Duodenal mucosa (tissue), 2 donors: ENCODE results near the gene CDR2.

Source experiments
- H3K27ac ChIP-seq: one replicate; pipeline ENCODE4 v1.7.0; 2013; ENCODE audit warnings: low read depth, low read length
- H3K27me3 ChIP-seq, 2 donors: one replicate each; pipeline ENCODE4 v1.7.0; 2013; ENCODE audit warnings: low read length in 2 of 2, control low read depth in 1 of 2; ENCODE audit not compliant: insufficient read depth in 2 of 2, control insufficient read depth in 1 of 2
- H3K36me3 ChIP-seq, 2 donors: one replicate each; pipeline ENCODE4 v1.7.0; 2013; ENCODE audit warnings: low read length in 2 of 2, control low read depth in 1 of 2; ENCODE audit not compliant: insufficient read depth in 2 of 2, control insufficient read depth in 1 of 2
- H3K4me1 ChIP-seq, 2 donors: one replicate each; pipeline ENCODE4 v1.7.0; 2013; ENCODE audit warnings: low read length in 2 of 2, control low read depth in 1 of 2; ENCODE audit not compliant: insufficient read depth in 2 of 2, control insufficient read depth in 1 of 2
- H3K4me3 ChIP-seq, 2 donors: one replicate each; pipeline ENCODE4 v1.7.0; 2013; ENCODE audit warnings: low read length in 2 of 2, low read depth in 1 of 2
- H3K9ac ChIP-seq, 2 donors: one replicate each; pipeline ENCODE4 v1.7.0; 2013; ENCODE audit warnings: low read length in 2 of 2, low read depth in 1 of 2
- H3K9me3 ChIP-seq, 2 donors: one replicate each; pipeline ENCODE4 v1.7.0; 2013; ENCODE audit warnings: low read length in 2 of 2, control low read depth in 1 of 2; ENCODE audit not compliant: control insufficient read depth in 1 of 2

The CDR2 gene

GRCh38 chr16:22297871-22298733 is 76.3 kb downstream of the CDR2 start:
- H3K36me3 ChIP-seq: peaks cover 8 to 14% of the 10 kb centered on the region in 2 donors
- peak overlapping the region; percentile 81 to 90 for H3K9ac ChIP-seq
- peak overlapping the region; percentile 81 to 90 for H3K4me3 ChIP-seq
- H3K4me1 ChIP-seq: peaks cover 12 to 15% of the 10 kb centered on the region in 2 donors
- H3K27ac ChIP-seq: peak overlapping the region; percentile 93
- H3K27me3 ChIP-seq: no peaks in the 10 kb centered on the region
- H3K9me3 ChIP-seq: no peaks in the 10 kb centered on the region

GRCh38 chr16:22297114-22297870 is 77.1 kb downstream of the CDR2 start, which contains the start of gene POLR3E:
Gene POLR3E, plus strand, starts transcription at chr16:22297409. Its CDS starts 5,560 bp downstream, at chr16:22302969.
- peaks cover 0 to 6% of the 10 kb centered on the region in 2 donors for H3K36me3 ChIP-seq
- peak within 1 kb of the TSS; percentile 81 to 90 for H3K9ac ChIP-seq
- H3K27me3 ChIP-seq: no peaks in the 10 kb centered on the region
- H3K27ac ChIP-seq: peak within 1 kb of the TSS; percentile 93
- peaks cover 12 to 15% of the 10 kb centered on the region in 2 donors for H3K4me1 ChIP-seq
- H3K9me3 ChIP-seq: no peaks in the 10 kb centered on the region
- peak within 1 kb of the TSS; percentile 88 to 90 for H3K4me3 ChIP-seq

GRCh38 chr16:22296225-22297113 is 78.0 kb downstream of the CDR2 start:
- Histone ChIP-seq H3K4me3 (peak overlapping the region; percentile 74 to 88), H3K36me3 (no peaks in the 10 kb centered on the region), H3K4me1 (peaks cover 12 to 15% of the 10 kb centered on the region in 2 donors), H3K9me3 (no peaks in the 10 kb centered on the region), H3K9ac (peak overlapping the region; percentile 64 to 75), H3K27ac (no peak overlapping the region), H3K27me3 (no peaks in the 10 kb centered on the region)
